Endothelial cell of umbilical vein (primary cell): ENCODE measurements around the gene RIF1. TPM values are rescaled to one million over a fixed set of nuclear protein-coding genes. Genes with fewer than 3 reads are reported as not detected.

Source experiments
- BruUV-seq: library from RNA; stranded (reverse); fragments of 400-500 nt; replicated peaks from 2 replicates; lab custom pipeline; 2021; lab: Mats Ljungman, UMichigan
- CTCF ChIA-PET: fragments of 300-600, 350-600 bp; sonication (Branson Sonifier 250); formaldehyde crosslinking; loops from one replicate; lab custom pipeline; 2021; ENCODE audit warnings: antibody characterized with exemption, inconsistent platforms; lab: Charles Lee
- POLR2A ChIA-PET: fragments of 300-600, 350-600 bp; sonication (Branson Sonifier 250); formaldehyde crosslinking; loops from one replicate; lab custom pipeline; 2021; ENCODE audit warnings: antibody characterized with exemption, inconsistent platforms; lab: Charles Lee
- DNase-seq: peaks from one replicate; pipeline ENCODE4 v3.0.0-alpha.2; 2011; ENCODE audit warnings: low read depth, low spot score
- FAIRE-seq: peaks from 2 replicates; lab custom pipeline; 2011; peaks lifted over from hg19 to GRCh38; lab: Jason Lieb, UNC
- H2AFZ ChIP-seq: 2 replicates; pipeline ENCODE4 v1.6.0; 2012; ENCODE audit warnings: low read depth, low read length, control low read depth, inconsistent platforms
- H3K27ac ChIP-seq: 2 replicates; pipeline ENCODE4 v1.5.1; 2011; ENCODE audit warnings: low read depth, mild to moderate bottlenecking, control low read depth, low read length, moderate library complexity; ENCODE audit not compliant: insufficient read depth
- H3K27me3 ChIP-seq, 2 experiments: 2 replicates each; pipeline versions ENCODE4 v1.6.0 to v1.6.1; 2011; ENCODE audit warnings: low read length in 2 of 2, mixed read lengths in 1 of 2; ENCODE audit not compliant: control insufficient read depth in 2 of 2, insufficient read depth in 2 of 2
- H3K36me3 ChIP-seq, 2 experiments: 2 replicates in 1 of 2; 3 replicates in 1 of 2; pipeline ENCODE4 v1.5.1; 2011; ENCODE audit warnings: low read length in 2 of 2, mild to moderate bottlenecking in 1 of 2, moderate library complexity in 1 of 2; ENCODE audit not compliant: control insufficient read depth in 2 of 2, insufficient read depth in 2 of 2; ENCODE audit errors: extremely low read depth in 1 of 2
- H3K4me1 ChIP-seq: 3 replicates; pipeline ENCODE4 v1.5.1; 2011; ENCODE audit warnings: mild to moderate bottlenecking, low read length; ENCODE audit not compliant: control insufficient read depth, insufficient read depth; ENCODE audit errors: extremely low read depth
- H3K4me2 ChIP-seq: 2 replicates; pipeline ENCODE4 v1.6.1; 2011; ENCODE audit warnings: low read length, control low read depth, mixed read lengths; ENCODE audit not compliant: insufficient read depth
- H3K4me3 ChIP-seq, 3 experiments: fragments of 200-600 bp in 1 of 3; sonication (generic), shearing (Covaris generic) in 1 of 3; replicated peaks in 1 of 3; 2 replicates each; pipeline ENCODE4 v1.5.1; 2011 to 2016; ENCODE audit warnings: control low read depth in 3 of 3, low read length in 3 of 3, mild to moderate bottlenecking in 2 of 3, inconsistent platforms in 1 of 3, low read depth in 1 of 3, moderate library complexity in 1 of 3; ENCODE audit not compliant: insufficient read depth in 1 of 3
- H3K79me2 ChIP-seq: 2 replicates; pipeline ENCODE4 v1.6.0; 2012; ENCODE audit warnings: low read length, inconsistent platforms; ENCODE audit not compliant: control insufficient read depth, insufficient read depth
- H3K9ac ChIP-seq: replicated peaks from 2 replicates; pipeline ENCODE3; 2011; ENCODE audit warnings: low read length, control low read depth; ENCODE audit not compliant: insufficient read depth; ENCODE audit errors: extremely low read depth
- H3K9me1 ChIP-seq: replicated peaks from 3 replicates; pipeline ENCODE4 v1.6.0; 2011; ENCODE audit warnings: mild to moderate bottlenecking, low read length; ENCODE audit not compliant: control insufficient read depth, insufficient read depth; ENCODE audit errors: extremely low read depth
- H3K9me3 ChIP-seq: replicated peaks from 2 replicates; pipeline ENCODE4 v1.5.1; 2012; ENCODE audit warnings: low read length, inconsistent platforms; ENCODE audit not compliant: control insufficient read depth, insufficient read depth
- H4K20me1 ChIP-seq: replicated peaks from 2 replicates; pipeline ENCODE3; 2011; ENCODE audit warnings: mild to moderate bottlenecking, low read length; ENCODE audit not compliant: control insufficient read depth, insufficient read depth; ENCODE audit errors: extremely low read depth
- EZH2 ChIP-seq: IDR thresholded peaks from 2 replicates; pipeline ENCODE4 v1.6.1; 2012; ENCODE audit warnings: borderline replicate concordance, low read depth, mild to moderate bottlenecking, moderate library complexity, low read length, inconsistent platforms; ENCODE audit not compliant: severe bottlenecking
- FOS ChIP-seq: IDR thresholded peaks from 2 replicates; pipeline ENCODE4 v1.6.1; 2011; ENCODE audit warnings: mild to moderate bottlenecking, low read length, moderate library complexity, borderline replicate concordance; ENCODE audit not compliant: insufficient read depth
- POLR2A ChIP-seq: IDR thresholded peaks from 2 replicates; pipeline ENCODE4 v1.6.1; 2012; ENCODE audit warnings: low read depth, mild to moderate bottlenecking, control low read depth, low read length
- POLR2AphosphoS5 ChIP-seq: IDR thresholded peaks from 2 replicates; pipeline ENCODE4 v1.6.1; 2012; ENCODE audit warnings: low read depth, mild to moderate bottlenecking, control low read depth, low read length, moderate library complexity; ENCODE audit not compliant: insufficient read depth
- dilution Hi-C: fragments of 300-500 bp; cut with MboI; formaldehyde crosslinking; loops from one replicate; pipeline ENCODE4 v1.15.0; 2019; ENCODE audit warnings: low sequenced_read_pairs; ENCODE audit not compliant: extremely low pct_ligation_motif_present
- intact Hi-C: fragments of 100-400 bp; cut with micrococcal nuclease; formaldehyde crosslinking; loops from one replicate; pipeline ENCODE4 v1.10.0; 2022
- polyA plus RNA-seq, 4 experiments: library from polyadenylated mRNA; depleted of rRNA in 3 of 4; stranded (reverse) in 3 of 4; unstranded in 1 of 4; fragments of >200 nt; gene quantifications; 2 replicates each; pipeline versions ENCODE4 v1.2.1 to v1.2.3, GENCODE V29; 2011 to 2012; ENCODE audit warnings: missing spikeins in 1 of 4
- total RNA-seq: library from RNA; stranded (reverse); gene quantifications from 2 replicates; pipeline ENCODE4 v1.2.3, GENCODE V29; 2021
- TF ChIP-seq, protein P1 (sequence below): IDR thresholded peaks from 2 replicates; pipeline ENCODE4 v1.6.1; 2011; ENCODE audit not compliant: insufficient read depth, insufficient read length
- TF ChIP-seq, protein P2 (sequence below), 2 donors: IDR thresholded peaks; 1 replicate in 1 of 2; 2 replicates in 1 of 2; pipeline ENCODE4 v1.5.1; 2011; ENCODE audit warnings: low read length in 2 of 2, mild to moderate bottlenecking in 2 of 2, moderate library complexity in 2 of 2, control low read depth in 1 of 2, inconsistent platforms in 1 of 2, low read depth in 1 of 2; ENCODE audit not compliant: insufficient read depth in 1 of 2; ENCODE audit errors: extremely low read depth in 1 of 2

The RIF1 gene
- total and polyA plus RNA-seq, 2 donors (not counting 3 experiments of a cell fraction or from before 2014, with no cell fraction given): 5.1 to 55.3 TPM

DNA sequence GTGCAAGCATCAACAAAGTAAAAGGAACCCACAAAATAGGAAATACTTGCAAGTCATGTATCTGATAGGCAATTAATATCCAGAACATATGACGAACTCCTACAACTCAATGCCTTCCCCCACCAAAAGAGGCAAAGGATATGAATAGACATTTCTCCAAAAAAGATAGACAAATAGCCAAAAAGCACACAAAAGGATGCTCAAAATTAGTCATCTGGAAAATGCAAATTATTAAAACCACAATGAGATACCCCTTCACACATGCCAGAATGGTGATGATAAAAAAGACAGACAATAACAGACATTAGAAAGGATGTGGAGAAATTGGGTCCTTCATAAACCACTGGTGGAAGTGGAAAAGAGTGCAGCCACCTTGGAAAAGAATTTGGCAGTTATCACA, 76.4 kb downstream of the RIF1 start:
- H3K4me1 ChIP-seq: no peaks in the 10 kb centered on the region
- H3K36me3 ChIP-seq: peaks cover 0 to 3% of the 10 kb centered on the region in 2 experiments
- no TSS peak for BruUV-seq
- no peak overlapping the region for H3K9ac ChIP-seq
- intact Hi-C loops: no loop called here
- DNase-seq: no peak
- ChIA-PET CTCF (no interaction called here), POLR2A (no interaction called here)
- no peak for TF ChIP-seq POLR2AphosphoS5
- H3K4me3 ChIP-seq: no peak overlapping the region
- dilution Hi-C loops: no loop called here
- H2AFZ ChIP-seq: no peak overlapping the region
- H3K9me3 ChIP-seq: no peaks in the 10 kb centered on the region
- no peak overlapping the region for H3K27ac ChIP-seq
- no peaks in the 10 kb centered on the region for H3K79me2 ChIP-seq
- H3K27me3 ChIP-seq: no peaks in the 10 kb centered on the region
- H3K9me1 ChIP-seq: no peaks in the 10 kb centered on the region
- no peak overlapping the region for H3K4me2 ChIP-seq
- no peaks in the 10 kb centered on the region for H4K20me1 ChIP-seq
- FAIRE-seq: no peak

DNA sequence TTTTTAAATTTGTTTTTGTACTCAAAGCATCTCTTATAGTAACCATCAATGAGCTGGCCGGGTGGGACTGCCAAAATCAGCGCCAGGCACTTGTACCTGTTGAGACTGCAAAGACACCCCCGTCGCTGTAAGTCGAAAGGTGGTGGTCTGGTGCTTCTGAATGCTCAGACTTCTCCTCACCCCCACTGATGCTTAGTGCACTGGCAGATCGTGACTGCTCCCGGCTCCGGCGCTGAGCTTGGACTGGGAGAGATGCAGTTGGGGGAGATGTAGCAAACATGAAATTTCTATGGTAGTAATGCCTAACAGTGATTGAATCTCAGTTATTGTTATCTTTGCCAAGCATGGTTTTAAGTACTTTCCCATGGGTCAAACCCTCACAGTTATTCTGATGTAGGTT, 80.6 kb downstream of the RIF1 start:
- intact Hi-C loops: no loop called here
- Histone ChIP-seq H3K79me2 (no peaks in the 10 kb centered on the region), H4K20me1 (no peaks in the 10 kb centered on the region), H3K4me3 (no peak overlapping the region), H3K4me1 (no peaks in the 10 kb centered on the region), H2AFZ (no peak overlapping the region), H3K27ac (no peak overlapping the region), H3K9me3 (no peaks in the 10 kb centered on the region), H3K9ac (no peak overlapping the region), H3K27me3 (no peaks in the 10 kb centered on the region), H3K9me1 (no peaks in the 10 kb centered on the region), H3K4me2 (no peak overlapping the region), H3K36me3 (peaks cover 0 to 3% of the 10 kb centered on the region in 2 experiments)
- CTCF ChIA-PET: interaction anchor here (0.9 kb wide), 1 partner anchor 10 kb away, joined by 3 read pairs; no protein-coding TSS in a partner anchor
- DNase-seq: no peak
- no peak for FAIRE-seq
- POLR2A ChIA-PET: no interaction called here
- BruUV-seq: no TSS peak
- dilution Hi-C loops: no loop called here
- TF ChIP-seq EZH2 (no peak), POLR2A (no peak), FOS (no peak)
- TF ChIP-seq, protein P1, sequence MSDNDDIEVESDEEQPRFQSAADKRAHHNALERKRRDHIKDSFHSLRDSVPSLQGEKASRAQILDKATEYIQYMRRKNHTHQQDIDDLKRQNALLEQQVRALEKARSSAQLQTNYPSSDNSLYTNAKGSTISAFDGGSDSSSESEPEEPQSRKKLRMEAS: no peak
- TF ChIP-seq, protein P2, sequence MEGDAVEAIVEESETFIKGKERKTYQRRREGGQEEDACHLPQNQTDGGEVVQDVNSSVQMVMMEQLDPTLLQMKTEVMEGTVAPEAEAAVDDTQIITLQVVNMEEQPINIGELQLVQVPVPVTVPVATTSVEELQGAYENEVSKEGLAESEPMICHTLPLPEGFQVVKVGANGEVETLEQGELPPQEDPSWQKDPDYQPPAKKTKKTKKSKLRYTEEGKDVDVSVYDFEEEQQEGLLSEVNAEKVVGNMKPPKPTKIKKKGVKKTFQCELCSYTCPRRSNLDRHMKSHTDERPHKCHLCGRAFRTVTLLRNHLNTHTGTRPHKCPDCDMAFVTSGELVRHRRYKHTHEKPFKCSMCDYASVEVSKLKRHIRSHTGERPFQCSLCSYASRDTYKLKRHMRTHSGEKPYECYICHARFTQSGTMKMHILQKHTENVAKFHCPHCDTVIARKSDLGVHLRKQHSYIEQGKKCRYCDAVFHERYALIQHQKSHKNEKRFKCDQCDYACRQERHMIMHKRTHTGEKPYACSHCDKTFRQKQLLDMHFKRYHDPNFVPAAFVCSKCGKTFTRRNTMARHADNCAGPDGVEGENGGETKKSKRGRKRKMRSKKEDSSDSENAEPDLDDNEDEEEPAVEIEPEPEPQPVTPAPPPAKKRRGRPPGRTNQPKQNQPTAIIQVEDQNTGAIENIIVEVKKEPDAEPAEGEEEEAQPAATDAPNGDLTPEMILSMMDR (IDR thresholded peaks at IDR 0.05; ENCODE audit: extremely low read depth in 1 of 2, insufficient read depth in 1 of 2, low read depth in 1 of 2, low read length in 2 of 2): no peak
